ENCODE data around the gene DIP2C. TPM values are rescaled to one million over a fixed set of nuclear protein-coding genes. Genes with fewer than 3 reads are reported as not detected.

DIP2C gene
- total RNA-seq, 1 donor from 2014 or later: 10.1 TPM

GRCh38 chr10:581776-582330, 107.6 kb downstream of the DIP2C start:
- no peaks in the 10 kb centered on the region for H3K36me3 ChIP-seq
- H3K27me3 ChIP-seq: no peaks in the 10 kb centered on the region
- no peak overlapping the region for H2AFZ ChIP-seq (replicated peaks)
- no peaks in the 10 kb centered on the region for H3K9me3 ChIP-seq (ENCODE audit: low read depth)
- no peak for TF ChIP-seq CTCF (IDR thresholded peaks at IDR 0.05)
- no peak for TF ChIP-seq EZH2phosphoT487 (IDR thresholded peaks at IDR 0.05)
- H3K4me1 Mint-ChIP-seq: peaks cover 32% of the 10 kb centered on the region
- peaks cover 15% of the 10 kb centered on the region for H3K4me1 ChIP-seq
- no peak for DNase-seq (ENCODE audit: low spot score)
- H3K27ac Mint-ChIP-seq: no peak overlapping the region
- H3K4me3 Mint-ChIP-seq: no peak overlapping the region
- no peak overlapping the region for H3K27ac ChIP-seq
- H3K79me2 ChIP-seq (ENCODE audit: low read depth): peaks cover 94% of the 10 kb centered on the region
- peaks cover 82% of the 10 kb centered on the region for H4K20me1 ChIP-seq (ENCODE audit: low read depth)
- H3K9me3 Mint-ChIP-seq: peaks cover 3% of the 10 kb centered on the region
- peaks cover 2% of the 10 kb centered on the region for H3K36me3 Mint-ChIP-seq
- H3K4me2 ChIP-seq: no peak overlapping the region
- no peak overlapping the region for H3K9ac ChIP-seq
- H3F3A ChIP-seq (ENCODE audit: low read depth): peaks cover 33% of the 10 kb centered on the region
- H3K27me3 Mint-ChIP-seq (ENCODE audit: insufficient read depth, low read depth): no peaks in the 10 kb centered on the region
- H3K4me3 ChIP-seq: no peak overlapping the region

- Histone ChIP-seq H3K4me3 (no peak overlapping the region), H3K9me3 (ENCODE audit: low read depth) (no peaks in the 10 kb centered on the region), H3F3A (ENCODE audit: low read depth) (peaks cover 32% of the 10 kb centered on the region), H3K4me1 (peaks cover 13% of the 10 kb centered on the region), H3K27ac (no peak overlapping the region), H3K27me3 (no peaks in the 10 kb centered on the region), H4K20me1 (ENCODE audit: low read depth) (peaks cover 82% of the 10 kb centered on the region), H3K79me2 (ENCODE audit: low read depth) (peaks cover 92% of the 10 kb centered on the region), H3K4me2 (no peak overlapping the region), H3K36me3 (no peaks in the 10 kb centered on the region), H2AFZ (replicated peaks) (no peak overlapping the region), H3K9ac (no peak overlapping the region)
- no peaks in the 10 kb centered on the region for H3K9me3 Mint-ChIP-seq
- DNase-seq (ENCODE audit: low spot score): no peak
- H3K4me1 Mint-ChIP-seq: peaks cover 29% of the 10 kb centered on the region
- no peaks in the 10 kb centered on the region for H3K27me3 Mint-ChIP-seq (ENCODE audit: insufficient read depth, low read depth)
- no peak overlapping the region for H3K27ac Mint-ChIP-seq
- no peaks in the 10 kb centered on the region for H3K36me3 Mint-ChIP-seq
- no peak overlapping the region for H3K4me3 Mint-ChIP-seq
- TF ChIP-seq EZH2 (IDR thresholded peaks at IDR 0.05): no peak
- TF ChIP-seq EZH2phosphoT487 (IDR thresholded peaks at IDR 0.05): no peak
- TF ChIP-seq CTCF (IDR thresholded peaks at IDR 0.05): no peak
Measured at GRCh38 chr10:580778-581177, 108.7 kb downstream of the DIP2C start.

- TF ChIP-seq EZH2phosphoT487 (IDR thresholded peaks at IDR 0.05): no peak
- TF ChIP-seq EZH2 (IDR thresholded peaks at IDR 0.05): no peak
- peaks cover 6% of the 10 kb centered on the region for H3K36me3 Mint-ChIP-seq
- DNase-seq (ENCODE audit: low spot score): no peak
- no peaks in the 10 kb centered on the region for H3K36me3 ChIP-seq
- peaks cover 12% of the 10 kb centered on the region for H3K9me3 Mint-ChIP-seq
- peaks cover 87% of the 10 kb centered on the region for H3K79me2 ChIP-seq (ENCODE audit: low read depth)
- no peak overlapping the region for H3K27ac Mint-ChIP-seq
- H3K4me1 Mint-ChIP-seq: peaks cover 30% of the 10 kb centered on the region
- no peaks in the 10 kb centered on the region for H3K27me3 Mint-ChIP-seq (ENCODE audit: insufficient read depth, low read depth)
- no peaks in the 10 kb centered on the region for H3K9me3 ChIP-seq (ENCODE audit: low read depth)
- H3K4me1 ChIP-seq: peaks cover 15% of the 10 kb centered on the region
- H4K20me1 ChIP-seq (ENCODE audit: low read depth): peaks cover 88% of the 10 kb centered on the region
- no peak overlapping the region for H3K4me3 Mint-ChIP-seq
- H3K4me3 ChIP-seq: no peak overlapping the region
- no peak overlapping the region for H3K9ac ChIP-seq
- H2AFZ ChIP-seq (replicated peaks): no peak overlapping the region
- H3F3A ChIP-seq (ENCODE audit: low read depth): peaks cover 26% of the 10 kb centered on the region
- H3K4me2 ChIP-seq: no peak overlapping the region
- no peaks in the 10 kb centered on the region for H3K27me3 ChIP-seq
- no peak overlapping the region for H3K27ac ChIP-seq
Measured at GRCh38 chr10:576130-576465, 113.4 kb downstream of the DIP2C start.

GRCh38 chr10:575402-576129, 113.9 kb downstream of the DIP2C start:
- H3K36me3 ChIP-seq: no peaks in the 10 kb centered on the region
- DNase-seq (ENCODE audit: low spot score): no peak
- no peak overlapping the region for H3K4me3 Mint-ChIP-seq
- H3K9me3 Mint-ChIP-seq: peaks cover 13% of the 10 kb centered on the region
- H3K79me2 ChIP-seq (ENCODE audit: low read depth): peaks cover 88% of the 10 kb centered on the region
- peaks cover 6% of the 10 kb centered on the region for H3K36me3 Mint-ChIP-seq
- peaks cover 15% of the 10 kb centered on the region for H3K4me1 ChIP-seq
- no peak overlapping the region for H3K9ac ChIP-seq
- H3F3A ChIP-seq (ENCODE audit: low read depth): peaks cover 21% of the 10 kb centered on the region
- H3K4me3 ChIP-seq: no peak overlapping the region
- no peaks in the 10 kb centered on the region for H3K27me3 Mint-ChIP-seq (ENCODE audit: insufficient read depth, low read depth)
- H2AFZ ChIP-seq (replicated peaks): no peak overlapping the region
- H3K27me3 ChIP-seq: no peaks in the 10 kb centered on the region
- H3K9me3 ChIP-seq (ENCODE audit: low read depth): no peaks in the 10 kb centered on the region
- peaks cover 86% of the 10 kb centered on the region for H4K20me1 ChIP-seq (ENCODE audit: low read depth)
- H3K27ac ChIP-seq: no peak overlapping the region
- no peak overlapping the region for H3K27ac Mint-ChIP-seq
- no peak overlapping the region for H3K4me2 ChIP-seq
- peaks cover 26% of the 10 kb centered on the region for H3K4me1 Mint-ChIP-seq
- TF ChIP-seq CTCF (IDR thresholded peaks at IDR 0.05) (no peak), EZH2phosphoT487 (IDR thresholded peaks at IDR 0.05) (no peak)

All from neural progenitor cell (in vitro differentiated cells).